Neuronal stem cell (in vitro differentiated cells): ENCODE data around the gene YBEY.

ENCODE experiments used
- DNase-seq: peaks from one replicate; pipeline ENCODE4 v3.0.0-alpha.2; 2013; ENCODE audit warnings: low spot score
- H2AFZ ChIP-seq: one replicate; pipeline ENCODE4 v1.6.1; 2013; ENCODE audit warnings: mild to moderate bottlenecking, low read length, inconsistent platforms
- H2AK5ac ChIP-seq: 2 replicates; pipeline ENCODE4 v1.6.1; 2013; ENCODE audit warnings: low read depth, mild to moderate bottlenecking, inconsistent platforms, low read length, moderate library complexity, mixed read lengths
- H2BK120ac ChIP-seq: 2 replicates; pipeline ENCODE4 v1.6.1; 2013; ENCODE audit warnings: low read depth, mild to moderate bottlenecking, inconsistent platforms, low read length, moderate library complexity, mixed read lengths
- H2BK12ac ChIP-seq: one replicate; pipeline ENCODE4 v1.6.1; 2013; ENCODE audit warnings: low read length, inconsistent platforms
- H2BK15ac ChIP-seq: 2 replicates; pipeline ENCODE4 v1.6.1; 2013; ENCODE audit warnings: mild to moderate bottlenecking, low read length, inconsistent platforms, mixed read lengths
- H2BK5ac ChIP-seq: one replicate; pipeline ENCODE4 v1.6.1; 2013; ENCODE audit warnings: inconsistent platforms, mild to moderate bottlenecking, low read length, moderate library complexity
- H3K14ac ChIP-seq: one replicate; pipeline ENCODE4 v1.6.1; 2013; ENCODE audit warnings: low read length, inconsistent platforms
- H3K18ac ChIP-seq: 2 replicates; pipeline ENCODE4 v1.6.1; 2013; ENCODE audit warnings: low read length, inconsistent platforms
- H3K23ac ChIP-seq: 2 replicates; pipeline ENCODE4 v1.6.1; 2013; ENCODE audit warnings: low read depth, mild to moderate bottlenecking, mixed read lengths, low read length, inconsistent platforms; ENCODE audit not compliant: poor library complexity
- H3K27ac ChIP-seq: replicated peaks from 3 replicates; pipeline ENCODE4 v1.5.1; 2013; ENCODE audit warnings: low read length, inconsistent platforms
- H3K27me3 ChIP-seq, 3 experiments: 2 replicates each; pipeline ENCODE4 v1.6.1; 2013; ENCODE audit warnings: low read length in 3 of 3, mild to moderate bottlenecking in 2 of 3, inconsistent platforms in 1 of 3, low read depth in 1 of 3, mixed read lengths in 1 of 3, moderate library complexity in 1 of 3; ENCODE audit not compliant: control insufficient read depth in 3 of 3, insufficient read depth in 3 of 3
- H3K36me3 ChIP-seq, 2 donors: replicated peaks in 1 of 2; 2 replicates each; pipeline ENCODE4 v1.6.1; 2013; ENCODE audit warnings: low read length in 2 of 2; ENCODE audit not compliant: control insufficient read depth in 2 of 2, insufficient read depth in 2 of 2
- H3K4ac ChIP-seq: 2 replicates; pipeline ENCODE4 v1.6.1; 2013; ENCODE audit warnings: inconsistent platforms, mild to moderate bottlenecking, low read length, moderate library complexity
- H3K4me1 ChIP-seq, 2 donors: 1 replicate in 1 of 2; 2 replicates in 1 of 2; pipeline ENCODE4 v1.6.1; 2013; ENCODE audit warnings: low read length in 2 of 2, low read depth in 1 of 2; ENCODE audit not compliant: control insufficient read depth in 2 of 2, insufficient read depth in 1 of 2
- H3K4me2 ChIP-seq: one replicate; pipeline ENCODE4 v1.6.1; 2013; ENCODE audit warnings: mild to moderate bottlenecking, low read length, inconsistent platforms; ENCODE audit not compliant: insufficient read depth, poor library complexity, severe bottlenecking
- H3K4me3 ChIP-seq, 2 donors: 2 replicates each; pipeline ENCODE4 v1.5.1; 2013; ENCODE audit warnings: low read length in 2 of 2, mild to moderate bottlenecking in 2 of 2, inconsistent platforms in 1 of 2, moderate library complexity in 1 of 2
- H3K79me1 ChIP-seq: one replicate; pipeline ENCODE4 v1.6.1; 2013; ENCODE audit warnings: low read depth, mild to moderate bottlenecking, inconsistent platforms, low read length, moderate library complexity
- H3K9ac ChIP-seq: one replicate; pipeline ENCODE4 v1.6.1; 2013; ENCODE audit warnings: mild to moderate bottlenecking, low read depth, low read length, inconsistent platforms; ENCODE audit not compliant: poor library complexity
- H3K9me3 ChIP-seq, 2 donors: replicated peaks in 1 of 2; 2 replicates each; pipeline versions ENCODE3 to v1.6.1; 2013; ENCODE audit warnings: low read length in 2 of 2, mild to moderate bottlenecking in 2 of 2, inconsistent platforms in 1 of 2, low read depth in 1 of 2, mixed read lengths in 1 of 2, moderate library complexity in 1 of 2; ENCODE audit not compliant: control insufficient read depth in 2 of 2, insufficient read depth in 1 of 2
- H4K8ac ChIP-seq: one replicate; pipeline ENCODE4 v1.6.1; 2013; ENCODE audit warnings: low read depth, mild to moderate bottlenecking, inconsistent platforms, low read length, moderate library complexity
- H4K91ac ChIP-seq: one replicate; pipeline ENCODE4 v1.6.1; 2013; ENCODE audit warnings: low read length, low read depth, mild to moderate bottlenecking, inconsistent platforms; ENCODE audit not compliant: poor library complexity
- WGBS, 2 donors: extraction: QIAGEN DNeasy Blood & Tissue Kit; methylation state at CpG; one replicate each; pipeline ENCODE4 v1.1.7; 2013; ENCODE audit warnings: missing lambda C conversion rate in 2 of 2, mixed read lengths in 1 of 2; ENCODE audit not compliant: insufficient read length in 2 of 2, insufficient replicate concordance in 1 of 2; ENCODE audit errors: extremely low coverage in 2 of 2; 5-methylcytosine and 5-hydroxymethylcytosine counted together

Gene YBEY

GRCh38 chr21:46316708-46317324, 30.7 kb downstream of the YBEY start:
- no peak overlapping the region for H3K4ac ChIP-seq
- H3K36me3 ChIP-seq, result peaks cover 44 to 95% of the 10 kb centered on the region in 2 donors
- H3K27ac ChIP-seq, result no peak overlapping the region
- no peak overlapping the region for H4K91ac ChIP-seq
- H3K14ac ChIP-seq, result no peak overlapping the region
- H2AFZ ChIP-seq, result no peak overlapping the region
- H3K9me3 ChIP-seq, result no peaks in the 10 kb centered on the region
- H3K9ac ChIP-seq, result no peak overlapping the region
- DNase-seq, result no peak
- H2AK5ac ChIP-seq, result no peak overlapping the region
- no peak overlapping the region for H4K8ac ChIP-seq
- no peak overlapping the region for H2BK12ac ChIP-seq
- WGBS, 2 donors, result no CpG with 5 or more reads among the region's 14 CpGs
- no peak overlapping the region for H2BK5ac ChIP-seq
- no peak overlapping the region for H2BK120ac ChIP-seq
- no peaks in the 10 kb centered on the region for H3K27me3 ChIP-seq
- H2BK15ac ChIP-seq, result no peak overlapping the region
- H3K23ac ChIP-seq, result no peak overlapping the region
- no peak overlapping the region for H3K4me2 ChIP-seq
- H3K79me1 ChIP-seq, result peaks cover 15% of the 10 kb centered on the region
- H3K18ac ChIP-seq, result peak overlapping the region; percentile 8
- H3K4me3 ChIP-seq, result no peak overlapping the region
- H3K4me1 ChIP-seq, result peaks cover 10 to 21% of the 10 kb centered on the region in 2 donors

GRCh38 chr21:46317710-46318463, 31.7 kb downstream of the YBEY start:
- peaks cover 16 to 24% of the 10 kb centered on the region in 2 donors for H3K4me1 ChIP-seq
- H3K4me2 ChIP-seq, result no peak overlapping the region
- no peaks in the 10 kb centered on the region for H3K27me3 ChIP-seq
- H3K14ac ChIP-seq, result peak overlapping the region; percentile 65
- no peak overlapping the region for H4K91ac ChIP-seq
- H4K8ac ChIP-seq, result no peak overlapping the region
- H2BK15ac ChIP-seq, result no peak overlapping the region
- no peak overlapping the region for H2AFZ ChIP-seq
- peaks cover 19% of the 10 kb centered on the region for H3K79me1 ChIP-seq
- H3K23ac ChIP-seq, result peak overlapping the region; percentile 82
- peak overlapping the region; percentile 72 for H2BK5ac ChIP-seq
- WGBS, 2 donors, result no CpG with 5 or more reads among the region's 20 CpGs
- H3K9me3 ChIP-seq, result no peaks in the 10 kb centered on the region
- no peak overlapping the region for H2BK12ac ChIP-seq
- H3K36me3 ChIP-seq, result peaks cover 44 to 98% of the 10 kb centered on the region in 2 donors
- H2BK120ac ChIP-seq, result no peak overlapping the region
- peak overlapping the region; percentile 88 for H3K9ac ChIP-seq
- no peak overlapping the region for H3K27ac ChIP-seq
- H3K4ac ChIP-seq, result no peak overlapping the region
- peak overlapping the region; percentile 66 for H3K18ac ChIP-seq
- no peak for DNase-seq
- H3K4me3 ChIP-seq, result no peak overlapping the region
- H2AK5ac ChIP-seq, result peak overlapping the region; percentile 65

GRCh38 chr21:46318464-46318845, 32.3 kb downstream of the YBEY start:
- no CpG with 5 or more reads among the region's 4 CpGs for WGBS, 2 donors
- Histone ChIP-seq H3K79me1 (peaks cover 18% of the 10 kb centered on the region), H2BK5ac (peak overlapping the region; percentile 72)

GRCh38 chr21:46319186-46319585, 33.0 kb downstream of the YBEY start:
- no CpG with 5 or more reads among the region's 7 CpGs for WGBS, 2 donors
- H3K9me3 ChIP-seq, result no peaks in the 10 kb centered on the region
- peaks cover 35 to 86% of the 10 kb centered on the region in 2 donors for H3K36me3 ChIP-seq
- peaks cover 16 to 24% of the 10 kb centered on the region in 2 donors for H3K4me1 ChIP-seq
- no peak overlapping the region for H3K4ac ChIP-seq
- H2BK120ac ChIP-seq, result no peak overlapping the region
- no peak overlapping the region for H2AK5ac ChIP-seq
- no peak overlapping the region for H2BK12ac ChIP-seq
- no peak overlapping the region for H3K14ac ChIP-seq
- DNase-seq, result no peak
- H3K18ac ChIP-seq, result no peak overlapping the region
- no peak overlapping the region for H2AFZ ChIP-seq
- no peak overlapping the region for H2BK5ac ChIP-seq
- H4K8ac ChIP-seq, result peak overlapping the region; percentile 48
- no peak overlapping the region for H3K4me2 ChIP-seq
- H4K91ac ChIP-seq, result no peak overlapping the region
- no peak overlapping the region for H2BK15ac ChIP-seq
- H3K27ac ChIP-seq, result no peak overlapping the region
- H3K4me3 ChIP-seq, result no peak overlapping the region
- peak overlapping the region; percentile 44 for H3K23ac ChIP-seq
- H3K27me3 ChIP-seq, result no peaks in the 10 kb centered on the region
- H3K79me1 ChIP-seq, result peaks cover 21% of the 10 kb centered on the region
- no peak overlapping the region for H3K9ac ChIP-seq

More at GRCh38 chr21:46318464-46318845, 32.3 kb downstream of the YBEY start:
- Histone ChIP-seq H2AK5ac (peak overlapping the region; percentile 57), H3K4me2 (no peak overlapping the region), H3K4ac (no peak overlapping the region), H4K8ac (no peak overlapping the region), H3K36me3 (peaks cover 40 to 92% of the 10 kb centered on the region in 2 donors), H2BK15ac (no peak overlapping the region), H3K23ac (peak overlapping the region; percentile 82), H3K4me1 (peaks cover 16 to 24% of the 10 kb centered on the region in 2 donors), H3K27me3 (no peaks in the 10 kb centered on the region), H3K9ac (peak overlapping the region; percentile 88), H2AFZ (no peak overlapping the region), H3K9me3 (no peaks in the 10 kb centered on the region), H3K4me3 (no peak overlapping the region), H4K91ac (no peak overlapping the region), H3K27ac (no peak overlapping the region), H3K18ac (peak overlapping the region; percentile 66), H2BK12ac (no peak overlapping the region), H3K14ac (peak overlapping the region; percentile 65), H2BK120ac (no peak overlapping the region)
- no peak for DNase-seq
